ENCODE data around the gene NELL1.
"Not testable (repeated sequence)": the region's sequence is repeated elsewhere in the genome, so short reads cannot be mapped to it uniquely, and the experiment has no call there.

NELL1 gene

DNA sequence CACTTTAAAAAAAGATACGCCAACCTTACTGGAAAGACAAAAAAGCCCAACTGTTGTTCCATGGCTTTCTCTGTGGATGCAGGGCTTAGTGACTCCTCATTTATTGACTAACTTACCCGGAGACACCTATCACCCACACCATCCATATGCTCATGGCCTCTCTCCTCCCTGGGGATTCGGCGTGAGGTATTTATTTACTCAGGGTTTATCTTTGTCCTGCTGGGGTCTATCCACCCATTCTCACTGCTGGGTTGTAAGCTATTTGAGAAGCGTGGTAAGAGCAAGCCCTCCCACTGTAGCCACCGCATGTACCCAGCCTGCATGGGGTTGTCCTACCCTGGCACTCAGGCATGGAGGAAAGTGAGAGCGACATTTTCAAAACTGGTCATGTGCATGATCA lies 93.6 kb downstream of the NELL1 start:
- DNase-seq (ENCODE audit: low read depth in 2 of 2) = no peak

DNA sequence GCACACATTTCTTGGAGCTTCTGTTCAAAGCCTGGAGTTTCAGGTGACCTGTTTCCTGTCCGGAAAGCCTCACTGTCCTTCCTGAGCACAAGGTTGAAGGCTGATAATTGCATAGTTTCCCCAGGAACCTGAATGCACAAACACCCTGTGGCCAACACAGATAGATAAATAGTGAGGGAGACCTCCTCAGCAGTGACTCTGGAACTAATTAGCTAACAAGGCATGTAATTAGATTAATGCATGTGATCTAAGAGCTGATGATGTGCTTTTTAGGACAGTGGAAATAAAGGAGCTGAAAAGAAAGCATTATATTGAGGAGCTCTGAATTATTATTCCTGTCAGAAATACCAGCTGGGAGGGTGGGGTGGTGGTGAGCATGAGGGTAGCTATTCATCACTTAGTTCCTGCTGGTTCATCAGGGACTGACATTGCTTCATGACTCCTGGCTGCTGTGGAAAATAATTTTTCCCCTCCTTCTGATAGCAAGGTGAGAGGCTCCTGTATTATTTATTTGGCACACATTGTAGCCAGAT lies 101.1 kb downstream of the NELL1 start:
- DNase-seq (ENCODE audit: low read depth in 2 of 2) = no peak

DNA sequence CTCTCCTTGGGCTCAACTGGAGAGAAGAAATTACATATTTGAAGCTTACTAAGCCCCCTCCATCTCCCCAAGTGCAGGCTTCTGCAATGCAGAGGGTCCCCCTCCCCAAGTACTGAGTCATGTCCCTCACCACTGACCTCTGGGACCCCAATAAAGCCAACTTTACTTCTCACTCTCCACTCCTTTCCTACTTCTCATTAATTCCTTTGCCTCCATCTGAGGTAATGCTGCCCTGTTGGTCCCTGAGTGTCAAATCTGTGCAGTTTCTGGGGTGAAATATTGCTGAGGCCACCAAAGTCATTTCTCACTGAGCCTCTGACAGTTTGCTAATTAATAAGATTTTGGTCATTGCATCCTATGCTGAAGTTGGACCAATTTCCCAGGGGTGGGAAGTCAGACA lies 101.6 kb downstream of the NELL1 start:
- DNase-seq (ENCODE audit: low read depth in 2 of 2) = no peak

DNA sequence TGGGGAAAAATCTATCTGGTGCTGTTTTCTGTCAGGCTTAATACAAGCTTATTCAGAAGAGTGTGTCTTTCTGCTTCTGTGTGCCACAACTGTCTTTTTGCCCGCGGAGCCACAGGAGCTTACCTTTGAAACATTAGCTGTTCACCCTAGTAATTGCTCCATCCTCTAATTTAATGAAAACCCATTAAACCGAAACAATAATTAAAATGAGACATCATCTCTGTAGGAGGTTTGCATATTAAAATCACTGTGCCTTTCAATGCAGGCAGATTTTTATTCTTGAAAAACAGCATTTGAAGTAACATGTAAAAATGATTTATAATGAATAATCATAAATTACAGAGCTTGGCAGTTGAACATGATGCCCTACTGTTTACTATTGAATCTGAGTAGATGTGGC lies 102.3 kb downstream of the NELL1 start:
- DNase-seq (ENCODE audit: low read depth in 2 of 2) = no peak

DNA sequence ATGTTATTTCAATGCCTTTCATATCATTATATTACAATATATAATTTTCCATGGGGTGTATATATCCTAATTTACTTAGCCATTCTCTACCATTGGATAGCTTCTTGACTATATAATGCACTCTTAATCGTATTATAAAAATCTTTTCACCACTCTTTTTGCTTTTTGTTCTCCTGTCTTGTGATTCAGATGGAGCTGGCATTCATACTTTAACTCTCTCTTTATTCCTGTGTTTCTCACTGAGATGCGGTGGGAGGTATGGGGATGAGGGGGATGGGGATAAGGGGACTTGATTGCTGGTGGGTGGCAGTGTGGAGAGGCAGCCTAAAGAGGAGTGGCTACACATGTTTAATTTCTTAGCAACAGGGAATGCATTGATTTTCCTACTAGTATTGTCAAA lies 105.9 kb downstream of the NELL1 start:
- DNase-seq (ENCODE audit: low read depth in 2 of 2) = no peak

DNA sequence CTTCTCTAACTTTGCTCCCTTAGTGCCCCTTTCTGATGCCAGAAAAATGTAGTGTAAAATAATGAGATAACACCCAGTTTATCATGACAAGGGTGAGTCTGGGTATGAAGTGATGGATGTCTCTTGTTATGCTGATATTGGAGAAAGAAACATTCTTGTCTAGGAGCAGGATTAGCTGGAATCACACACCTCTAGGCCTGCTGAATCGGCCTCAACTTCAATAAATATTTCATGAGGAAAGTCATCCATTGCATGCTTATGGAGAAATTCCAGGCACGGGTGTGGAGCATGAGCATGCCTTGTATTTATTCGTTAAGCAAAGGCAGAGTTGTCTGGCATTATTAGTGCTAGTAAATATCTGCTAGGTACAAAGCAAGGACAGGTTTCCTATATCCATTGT lies 113.4 kb downstream of the NELL1 start:
- DNase-seq (ENCODE audit: low read depth in 2 of 2) = no peak

DNA sequence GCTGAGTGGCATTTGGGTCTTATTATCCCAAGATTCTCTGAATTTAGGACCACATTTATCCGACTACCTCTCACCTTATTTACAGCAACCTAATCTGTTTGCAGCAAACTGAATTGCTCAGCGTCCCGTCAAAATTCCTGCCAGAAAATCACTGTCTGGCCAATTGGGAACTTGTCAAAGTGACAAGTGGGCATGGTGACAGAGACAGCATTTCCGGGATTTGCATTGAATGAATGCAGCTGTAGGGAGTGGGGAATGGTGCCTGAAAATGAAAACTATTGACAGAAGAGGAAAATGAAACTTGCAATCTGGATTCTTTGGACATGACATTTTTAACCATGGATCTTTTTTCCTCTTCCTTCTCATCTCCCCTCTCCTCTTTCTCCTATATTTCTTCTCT lies 113.8 kb downstream of the NELL1 start:
- DNase-seq (ENCODE audit: low read depth in 2 of 2) = no peak

DNA sequence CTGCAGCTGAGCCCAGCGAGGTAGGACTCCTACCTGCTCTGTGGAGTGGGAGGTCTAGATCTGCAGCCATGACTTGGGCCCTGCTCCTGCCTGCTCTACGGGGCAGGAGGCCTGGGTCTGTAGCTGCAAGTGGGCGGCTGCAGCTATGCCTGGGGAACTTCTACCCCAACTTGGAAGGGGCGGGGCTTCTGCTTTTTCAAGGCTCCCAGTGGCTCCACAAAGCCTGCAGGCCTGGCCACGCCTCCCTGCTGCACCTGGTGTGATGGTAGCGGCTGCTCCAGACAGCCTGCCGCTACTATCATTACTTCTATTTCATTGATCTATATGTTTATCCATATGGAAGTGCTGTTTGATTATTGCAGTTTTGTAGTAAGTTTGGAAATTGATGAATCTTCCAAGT lies 121.2 kb downstream of the NELL1 start:
- no peak for DNase-seq (ENCODE audit: low read depth in 2 of 2)

DNA sequence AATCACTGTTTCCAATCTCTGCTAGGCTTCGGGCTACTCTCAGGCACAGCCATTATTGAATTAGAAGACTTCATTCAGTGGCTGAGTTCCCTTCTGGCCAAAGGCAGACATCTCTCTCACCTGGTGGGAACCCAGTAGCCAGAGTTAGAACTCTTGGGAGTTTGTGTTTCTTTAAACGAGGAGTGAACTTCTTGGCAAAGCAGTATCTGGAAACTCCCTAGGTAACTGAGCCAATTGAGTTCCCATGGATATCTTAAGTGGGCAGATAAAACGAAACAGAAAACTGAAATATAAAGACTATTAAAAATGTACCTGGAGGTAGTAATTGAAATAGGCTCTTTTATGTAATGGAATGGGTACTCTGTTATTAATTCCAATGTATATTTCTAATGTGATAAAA lies 125.6 kb downstream of the NELL1 start:
- DNase-seq (ENCODE audit: low read depth in 2 of 2) = no peak

DNA sequence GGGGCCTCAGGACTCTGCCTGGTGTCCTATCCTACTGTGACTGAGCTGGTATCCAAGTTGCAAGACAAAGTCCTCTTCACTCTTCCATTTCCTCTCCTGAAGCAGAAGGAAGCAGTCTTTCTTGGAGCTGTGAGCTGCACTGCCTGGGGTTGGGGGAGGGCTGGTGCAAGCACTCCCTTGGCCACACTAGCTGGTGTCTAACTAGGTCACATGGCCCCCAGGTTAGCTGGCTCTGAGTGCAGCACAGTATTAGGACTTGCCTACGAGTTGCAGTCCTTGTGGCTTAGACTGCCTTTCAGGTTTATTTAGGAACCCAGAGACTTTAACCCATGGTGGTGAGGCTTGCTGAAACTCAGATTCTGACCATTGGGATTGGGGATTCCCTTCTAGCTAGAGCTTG lies 138.9 kb downstream of the NELL1 start:
- no peak for DNase-seq (ENCODE audit: low read depth in 2 of 2)

DNA sequence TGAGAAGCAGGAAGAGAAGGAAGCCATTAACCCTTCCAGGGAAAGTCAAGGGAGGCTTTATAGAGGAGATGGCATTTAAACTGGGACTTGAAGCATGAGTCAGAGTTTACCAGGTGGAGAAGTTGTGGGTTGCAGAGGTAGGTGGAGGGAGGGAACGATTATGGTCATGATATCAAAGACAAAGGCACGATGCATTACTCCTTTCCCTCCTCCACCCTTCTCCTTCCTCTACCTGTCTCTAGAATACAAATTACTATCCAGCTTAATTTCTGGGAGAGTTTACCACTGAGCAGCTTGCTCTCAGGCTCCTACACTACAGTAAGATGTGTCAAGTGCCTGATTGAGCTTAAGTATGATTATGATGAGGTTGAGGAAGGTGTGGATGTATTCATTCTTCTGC lies 151.7 kb downstream of the NELL1 start:
- DNase-seq (ENCODE audit: low read depth in 2 of 2) = no peak

DNA sequence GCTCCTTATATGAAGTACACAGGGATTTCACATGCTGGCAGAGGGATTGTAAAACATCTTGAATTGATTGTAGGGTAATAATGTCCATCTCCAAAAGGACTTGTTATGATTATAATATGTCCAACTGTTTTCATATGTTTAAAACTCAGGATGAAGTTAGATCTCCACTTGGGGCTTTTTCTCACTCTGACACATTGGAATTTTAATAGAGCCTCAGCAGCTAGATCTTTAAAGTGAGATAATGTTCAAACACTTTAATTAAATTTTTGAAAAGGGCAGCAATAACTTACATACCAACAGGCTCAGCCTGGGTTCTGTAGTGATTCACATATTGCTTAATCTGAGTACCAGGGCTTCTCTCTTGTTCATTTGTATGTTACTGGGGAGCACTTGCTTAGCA lies 152.1 kb downstream of the NELL1 start:
- DNase-seq (ENCODE audit: low read depth in 2 of 2) = no peak

DNA sequence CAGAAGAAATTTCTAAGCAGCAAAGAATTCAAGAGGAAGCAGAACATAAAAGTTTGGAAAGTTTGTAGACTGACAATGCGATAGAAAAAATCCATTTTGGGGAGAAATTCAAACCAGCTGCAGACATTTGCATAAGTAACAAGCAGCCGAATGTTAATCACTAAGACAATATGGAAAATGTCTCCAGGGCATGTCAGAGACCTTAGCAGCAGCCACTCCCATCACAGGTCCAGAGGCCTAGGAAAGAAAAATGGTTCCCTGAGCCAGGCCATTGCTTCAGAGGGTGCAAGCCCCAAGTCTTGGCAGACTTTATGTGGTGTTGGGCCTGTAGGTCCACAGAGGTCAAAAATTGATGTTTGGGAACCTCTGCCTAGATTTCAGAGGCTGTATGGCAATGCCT lies 155.4 kb downstream of the NELL1 start:
- DNase-seq (ENCODE audit: low read depth in 2 of 2) = no peak

DNA sequence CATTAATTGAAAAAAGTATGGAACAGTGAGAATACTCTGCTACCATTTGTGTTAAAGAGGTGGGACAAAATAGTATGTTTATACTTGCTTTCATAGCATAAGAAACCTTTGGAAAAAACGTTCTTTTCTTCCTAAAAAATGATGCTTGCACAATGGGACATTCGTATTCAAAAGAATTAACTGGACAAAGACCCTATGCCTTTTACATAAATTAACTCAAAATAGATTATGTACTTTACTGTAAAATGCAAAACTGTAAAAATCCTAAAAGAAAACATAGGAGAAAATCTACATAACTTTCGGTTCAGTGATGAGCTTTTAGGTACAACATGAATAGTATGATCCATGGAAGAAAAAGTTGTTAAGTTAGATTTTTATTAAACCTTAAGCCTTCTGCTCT lies 166.2 kb downstream of the NELL1 start:
- no peak for DNase-seq (ENCODE audit: low read depth in 2 of 2)

DNA sequence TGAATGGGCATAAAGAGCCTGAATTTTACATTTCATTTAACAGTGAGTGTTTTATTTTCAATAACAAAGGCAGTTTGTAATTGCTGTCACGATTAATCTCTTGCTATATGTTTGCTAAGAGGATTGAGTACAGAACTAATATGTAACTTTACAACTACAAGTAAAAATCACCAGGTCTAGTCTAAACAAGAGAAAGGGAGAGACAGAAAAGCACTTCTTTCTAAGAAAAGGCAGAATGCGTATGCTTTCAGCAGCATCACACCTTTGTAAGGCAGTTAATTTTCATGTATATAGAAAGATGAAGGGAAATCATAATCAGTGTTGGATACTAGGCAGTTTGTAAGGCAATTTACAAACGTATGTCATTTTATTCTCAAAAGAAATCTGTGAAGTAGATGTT lies 169.8 kb downstream of the NELL1 start:
- DNase-seq (ENCODE audit: low read depth in 2 of 2) = no peak

DNA sequence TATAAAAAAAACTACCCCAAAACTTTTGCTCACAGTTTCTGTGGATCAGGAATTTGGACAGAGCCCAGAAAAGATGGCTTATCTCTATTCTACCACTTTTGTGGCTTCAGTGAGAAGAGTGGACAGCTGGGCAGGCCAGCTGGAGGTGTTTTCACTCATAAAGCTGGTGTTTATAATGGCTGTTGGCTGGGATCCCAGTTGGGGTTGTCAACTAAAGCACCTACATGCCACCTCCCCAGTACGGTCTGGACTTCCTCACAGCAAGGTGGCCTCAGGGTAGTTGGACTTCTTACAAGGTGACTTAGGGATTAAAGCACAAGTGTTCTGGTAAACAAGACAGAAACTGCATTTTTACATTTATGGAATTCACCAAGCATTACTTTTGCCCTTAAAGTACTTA lies 171.0 kb downstream of the NELL1 start:
- no peak for DNase-seq (ENCODE audit: low read depth in 2 of 2)

DNA sequence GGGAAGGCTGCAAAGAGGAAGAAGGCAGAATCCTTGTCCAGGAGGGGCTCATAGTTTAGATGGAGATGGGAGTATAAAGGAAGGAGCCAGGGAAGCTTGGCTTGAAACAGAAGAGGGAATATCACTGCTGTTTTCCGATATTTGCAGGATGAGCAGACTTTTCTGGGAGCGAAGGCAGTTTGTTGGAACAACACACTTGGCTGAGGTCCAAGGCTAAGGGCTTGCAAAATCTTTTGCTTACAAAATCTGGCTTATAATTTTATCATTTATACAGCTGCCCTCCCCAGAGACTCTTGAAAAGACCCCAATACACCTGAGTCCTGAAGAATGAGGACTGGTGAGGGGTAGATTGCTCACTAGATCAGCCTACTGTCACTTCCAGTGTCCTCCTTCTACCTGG lies 174.8 kb downstream of the NELL1 start:
- DNase-seq (ENCODE audit: low read depth in 2 of 2) = no peak

DNA sequence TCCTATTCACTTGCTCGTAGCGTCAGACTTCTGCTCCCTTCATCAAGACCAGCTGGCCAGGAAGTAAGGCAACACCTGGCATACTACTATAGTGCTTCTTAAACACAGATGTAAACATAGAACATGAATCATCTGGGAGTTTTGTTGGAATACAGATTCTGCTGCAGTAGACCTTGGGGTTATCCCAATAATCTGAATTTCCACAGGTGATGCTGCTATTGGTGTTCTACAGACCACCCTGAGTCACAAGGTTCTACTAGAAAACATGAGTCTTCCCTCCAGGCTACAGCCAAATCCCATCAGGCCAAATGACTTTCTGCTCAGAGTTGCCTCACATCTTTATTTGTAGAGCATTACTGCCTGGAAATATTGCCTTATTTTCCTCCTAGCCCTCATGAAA lies 175.2 kb downstream of the NELL1 start:
- no peak for DNase-seq (ENCODE audit: low read depth in 2 of 2)

DNA sequence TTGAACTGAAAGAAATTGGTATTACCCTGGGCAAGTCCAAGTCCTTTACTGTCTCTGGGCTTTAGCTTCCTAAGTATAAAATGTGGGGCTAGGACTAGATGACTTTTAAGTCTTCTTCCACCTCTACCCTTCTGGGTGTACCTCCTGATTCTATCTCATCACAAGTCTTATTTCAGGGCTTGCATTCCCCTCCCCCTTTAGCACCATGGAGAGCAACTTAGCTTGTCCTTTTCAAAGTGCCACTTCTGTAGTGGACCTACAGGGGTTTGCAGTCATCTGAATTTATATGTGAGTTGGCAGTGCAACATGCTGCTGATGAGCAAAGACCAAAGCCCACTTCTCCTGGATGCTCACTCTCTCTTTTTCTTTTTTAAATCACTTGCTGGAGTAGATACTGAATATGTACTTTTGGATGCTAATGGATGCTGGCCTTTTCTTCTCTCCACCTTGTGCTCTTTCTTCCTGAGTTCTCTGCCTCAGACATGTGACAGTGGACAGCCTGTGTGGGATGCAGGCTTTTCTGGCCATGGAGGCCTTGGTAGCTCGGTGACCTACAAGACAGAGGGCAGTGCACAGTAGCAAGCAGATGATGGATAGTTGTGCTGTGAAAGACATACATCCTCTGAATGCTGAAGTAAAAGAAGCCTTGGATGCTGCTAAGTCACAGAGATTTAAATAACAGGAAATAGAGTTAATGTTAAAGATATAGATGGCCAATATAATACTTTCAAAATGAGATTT lies 185.0 kb downstream of the NELL1 start:
- DNase-seq (ENCODE audit: low read depth in 2 of 2) = no peak

DNA sequence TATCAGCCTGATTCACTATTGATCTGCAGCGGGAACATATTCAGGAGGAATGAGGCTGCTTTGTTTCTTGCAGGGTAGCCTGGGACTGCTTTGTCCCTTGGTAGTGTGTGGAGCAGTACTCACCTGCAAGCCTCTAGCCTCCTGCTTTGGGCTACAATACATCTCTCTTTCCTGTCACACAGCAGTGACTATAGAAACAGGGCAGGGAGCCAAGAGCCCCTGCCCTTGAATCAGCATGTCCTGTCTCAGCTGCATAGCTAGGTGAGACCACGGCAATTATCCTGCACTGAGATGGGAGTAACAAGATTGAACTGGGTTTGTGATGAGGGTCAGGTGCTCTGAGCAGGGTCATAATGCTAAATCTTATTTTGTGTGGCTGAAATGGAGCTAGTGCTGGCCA lies 191.9 kb downstream of the NELL1 start:
- DNase-seq (ENCODE audit: low read depth in 2 of 2) = no peak

DNA sequence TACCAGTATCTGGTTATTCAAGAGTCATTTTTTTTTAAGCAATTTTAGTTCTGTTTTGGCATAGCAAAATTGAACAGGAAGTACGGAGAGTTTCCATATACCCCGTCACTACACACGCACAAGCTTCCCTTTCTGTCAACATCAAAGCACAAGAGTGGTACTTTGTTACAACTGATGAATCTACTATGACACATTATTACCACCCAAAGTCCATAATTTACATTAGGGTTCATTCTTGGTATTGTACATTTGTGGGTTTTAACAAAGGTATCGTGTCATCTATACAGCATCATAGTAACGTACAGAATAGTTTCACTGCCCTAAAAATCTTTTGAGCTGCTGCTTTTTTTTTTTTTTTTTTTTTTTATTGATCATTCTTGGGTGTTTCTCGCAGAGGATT lies 192.9 kb downstream of the NELL1 start:
- DNase-seq (ENCODE audit: low read depth in 2 of 2) = not testable (repeated sequence)

DNA sequence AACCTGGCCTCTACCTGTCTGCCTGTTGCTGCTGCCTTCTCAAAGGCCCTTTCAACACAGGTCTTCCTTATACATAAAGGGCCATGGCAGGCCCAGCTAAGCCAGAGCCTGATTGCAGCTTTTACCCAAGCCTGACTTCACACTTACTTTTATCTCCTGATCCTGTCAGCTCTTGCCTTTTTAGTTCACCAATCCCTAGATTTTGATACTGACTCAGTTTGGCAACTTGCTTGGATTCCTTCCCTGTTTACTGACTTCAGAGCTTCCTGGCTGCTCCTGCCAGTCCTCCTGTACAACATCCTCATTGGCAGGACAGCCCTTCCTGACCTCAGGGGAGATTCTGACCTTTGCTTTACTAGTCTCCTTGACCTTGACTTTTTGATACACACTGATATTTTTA lies 195.2 kb downstream of the NELL1 start:
- no peak for DNase-seq (ENCODE audit: low read depth in 2 of 2)

DNA sequence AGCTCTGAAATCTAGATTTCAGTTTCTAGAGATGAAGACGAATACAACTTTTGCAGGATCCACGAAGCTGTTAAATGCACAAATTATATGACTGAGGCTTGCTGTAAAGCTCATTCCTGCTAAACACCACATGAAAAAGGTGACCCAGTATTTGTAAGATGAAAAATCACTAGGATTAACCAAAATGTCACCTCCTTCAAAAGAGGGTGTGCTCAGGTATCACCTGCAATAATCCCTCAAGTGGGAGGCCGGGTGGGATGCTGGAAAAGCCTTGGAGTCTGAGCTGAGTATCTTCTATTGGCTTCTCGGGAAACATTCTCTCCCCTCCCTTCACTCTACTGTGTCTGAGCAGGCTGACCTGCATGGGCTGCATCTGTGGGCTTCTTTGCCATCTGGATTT lies 195.8 kb downstream of the NELL1 start:
- no peak for DNase-seq (ENCODE audit: low read depth in 2 of 2)

DNA sequence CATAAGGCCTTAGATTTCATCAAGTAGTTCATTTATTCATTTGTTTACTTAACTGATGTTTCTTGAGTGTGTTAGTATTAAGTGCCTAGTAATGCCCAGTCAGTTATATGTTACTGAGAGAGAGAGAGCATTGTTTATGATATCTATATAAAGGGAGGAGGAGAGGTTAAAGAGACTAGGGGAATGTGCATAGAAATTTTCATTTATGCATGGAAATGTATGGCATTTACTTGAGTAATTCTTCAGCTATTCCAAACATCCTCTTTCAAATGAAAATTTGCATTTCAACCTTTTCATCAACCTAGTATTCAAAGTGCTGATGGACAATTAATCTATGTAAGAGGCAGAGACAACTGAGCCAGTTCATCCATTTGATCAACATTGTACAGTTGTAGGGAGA lies 199.7 kb downstream of the NELL1 start:
- DNase-seq (ENCODE audit: low read depth in 2 of 2) = no peak

Data from stimulated activated CD4-positive, alpha-beta T cell treated with anti-CD3 and anti-CD28 coated beads, Interleukin-1b, Interleukin-23, amount 100 ng/mL, for 1 hour (primary cell).